Measurements from ENCODE around the gene PRCD.
A peak's percentile ranks its signal among the peaks of the same experiment; 100 is the strongest.

The PRCD gene

DNA sequence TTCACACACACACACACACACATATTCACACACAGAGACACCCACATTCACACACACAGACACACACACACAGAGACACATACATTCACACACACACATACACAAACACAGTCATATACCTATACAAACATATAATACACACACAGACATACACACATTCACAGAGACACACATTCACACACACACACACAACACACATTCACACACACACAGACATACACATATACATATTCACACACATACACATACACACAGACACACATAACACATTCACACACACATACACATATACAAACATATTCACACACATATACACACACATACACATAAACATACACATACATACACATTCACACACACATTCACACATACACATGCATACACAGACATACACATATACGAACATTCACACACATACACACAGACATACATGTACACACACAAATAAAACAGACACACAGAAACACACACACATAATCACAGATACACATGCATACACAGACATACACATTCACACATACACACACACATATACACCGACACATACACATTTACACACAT, 7.9 kb downstream of the PRCD start:
- no peaks in the 10 kb centered on the region for H3K9me3 ChIP-seq (ENCODE audit: severe bottlenecking)
- no peak for DNase-seq (ENCODE audit: low spot score)
- no peak for ATAC-seq (ENCODE audit: low read depth)
- no peaks in the 10 kb centered on the region for H3K36me3 ChIP-seq (ENCODE audit: low read depth)
- TF ChIP-seq CTCF (IDR thresholded peaks at IDR 0.05; ENCODE audit: poor library complexity, severe bottlenecking) = peak; percentile 52
- H3K27me3 ChIP-seq (ENCODE audit: insufficient read depth, poor library complexity, severe bottlenecking) = no peaks in the 10 kb centered on the region
- peak overlapping the region; percentile 88 for H3K27ac ChIP-seq (ENCODE audit: poor library complexity, severe bottlenecking)
- peaks cover 47% of the 10 kb centered on the region for H3K4me1 ChIP-seq (ENCODE audit: insufficient read depth, poor library complexity, severe bottlenecking)
- no peak overlapping the region for H3K4me3 ChIP-seq (ENCODE audit: severe bottlenecking)

DNA sequence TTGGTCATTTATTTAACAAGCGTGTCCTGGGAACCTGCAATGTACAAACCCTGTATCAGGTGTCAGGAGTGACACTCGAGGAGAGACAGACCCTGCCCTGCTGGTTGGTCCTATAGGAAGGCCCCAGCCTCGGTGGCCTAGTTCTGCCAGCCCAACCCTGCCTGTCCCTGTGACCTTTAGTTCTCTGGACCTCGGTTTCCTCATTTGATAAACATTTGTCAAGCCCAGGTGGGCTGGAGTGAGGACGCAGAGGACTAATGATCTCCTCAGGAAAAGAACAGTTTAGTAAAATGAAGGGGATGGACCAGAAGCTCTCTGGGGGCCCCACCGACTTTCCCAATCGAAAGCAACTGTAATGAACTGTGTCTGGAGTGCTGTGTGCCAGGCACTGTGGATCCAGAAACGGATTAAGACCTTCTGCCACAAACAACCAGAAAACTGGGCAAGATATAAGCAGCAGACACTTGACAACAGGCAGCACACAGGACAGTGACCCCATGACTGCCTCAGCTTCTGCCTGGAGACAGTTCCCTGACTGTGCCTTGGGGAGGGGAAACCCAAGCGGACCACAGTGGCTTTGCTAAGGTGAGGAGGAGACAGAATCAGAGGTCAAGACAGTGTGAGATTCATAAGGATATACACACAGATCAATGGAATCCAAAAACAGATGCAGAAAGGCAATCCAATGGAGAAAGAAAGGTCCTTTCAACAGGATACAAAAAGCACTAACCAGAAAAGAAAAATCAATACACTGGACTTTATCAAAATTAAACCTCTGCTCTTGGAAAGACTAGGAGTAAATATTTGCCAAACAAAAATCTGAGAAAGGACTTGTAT, 8.8 kb downstream of the PRCD start:
- DNase-seq (ENCODE audit: low spot score) = no peak
- Histone ChIP-seq H3K4me1 (ENCODE audit: insufficient read depth, poor library complexity, severe bottlenecking) (peaks cover 47% of the 10 kb centered on the region), H3K4me3 (ENCODE audit: severe bottlenecking) (no peak overlapping the region), H3K27me3 (ENCODE audit: insufficient read depth, poor library complexity, severe bottlenecking) (no peaks in the 10 kb centered on the region), H3K27ac (ENCODE audit: poor library complexity, severe bottlenecking) (no peak overlapping the region), H3K36me3 (ENCODE audit: low read depth) (no peaks in the 10 kb centered on the region), H3K9me3 (ENCODE audit: severe bottlenecking) (no peaks in the 10 kb centered on the region)
- no peak for TF ChIP-seq CTCF (IDR thresholded peaks at IDR 0.05; ENCODE audit: poor library complexity, severe bottlenecking)
- no peak for ATAC-seq (ENCODE audit: low read depth)

DNA sequence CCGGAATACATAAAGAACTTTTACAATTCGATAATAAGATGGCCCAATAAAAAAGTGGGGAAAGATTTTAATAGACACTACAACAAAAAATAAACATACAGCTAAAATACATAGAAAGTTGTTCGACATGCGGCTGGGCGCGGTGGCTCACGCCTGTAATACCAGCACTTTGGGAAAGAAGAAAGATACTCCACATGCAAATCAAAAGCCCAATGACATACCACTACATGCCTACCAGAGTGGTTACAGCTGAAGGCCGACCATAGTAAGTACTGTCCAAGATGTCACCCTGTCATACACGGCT, 9.3 kb downstream of the PRCD start:
- H3K27me3 ChIP-seq (ENCODE audit: insufficient read depth, poor library complexity, severe bottlenecking) = no peaks in the 10 kb centered on the region
- peaks cover 47% of the 10 kb centered on the region for H3K4me1 ChIP-seq (ENCODE audit: insufficient read depth, poor library complexity, severe bottlenecking)
- DNase-seq (ENCODE audit: low spot score) (no peak), ATAC-seq (ENCODE audit: low read depth) (no peak)
- no peaks in the 10 kb centered on the region for H3K9me3 ChIP-seq (ENCODE audit: severe bottlenecking)
- H3K4me3 ChIP-seq (ENCODE audit: severe bottlenecking) = no peak overlapping the region
- no peak overlapping the region for H3K27ac ChIP-seq (ENCODE audit: poor library complexity, severe bottlenecking)
- H3K36me3 ChIP-seq (ENCODE audit: low read depth) = no peaks in the 10 kb centered on the region
- TF ChIP-seq CTCF (IDR thresholded peaks at IDR 0.05; ENCODE audit: poor library complexity, severe bottlenecking) = no peak

- ATAC-seq (ENCODE audit: low read depth) (no peak), DNase-seq (ENCODE audit: low spot score) (no peak)
- H3K27ac ChIP-seq (ENCODE audit: poor library complexity, severe bottlenecking) = peak overlapping the region; percentile 86
These were observed 9.7 kb downstream of the PRCD start for GRCh38 chr17:76549539-76549938.

More at GRCh38 chr17:76549539-76549938, 9.7 kb downstream of the PRCD start:
- Histone ChIP-seq H3K36me3 (ENCODE audit: low read depth) (no peaks in the 10 kb centered on the region), H3K4me1 (ENCODE audit: insufficient read depth, poor library complexity, severe bottlenecking) (peaks cover 47% of the 10 kb centered on the region), H3K27me3 (ENCODE audit: insufficient read depth, poor library complexity, severe bottlenecking) (no peaks in the 10 kb centered on the region), H3K9me3 (ENCODE audit: severe bottlenecking) (no peaks in the 10 kb centered on the region), H3K4me3 (ENCODE audit: severe bottlenecking) (no peak overlapping the region)
- no peak for TF ChIP-seq CTCF (IDR thresholded peaks at IDR 0.05; ENCODE audit: poor library complexity, severe bottlenecking)
